Naive thymus-derived CD4-positive, alpha-beta T cell (primary cell): ENCODE data around the gene ATF6B. TPM values are rescaled to one million over a fixed set of nuclear protein-coding genes. Genes with fewer than 3 reads are reported as not detected.
A peak's percentile ranks its signal among the peaks of the same experiment; 100 is the strongest.

Experiments
- ATAC-seq: fragments of 150-1000 bp; cut with Tn5 transposase; 2 replicates; pipeline ENCODE4 v1.10.0; 2021; ENCODE audit warnings: mild to moderate bottlenecking, moderate library complexity
- CTCF ChIA-PET: fragments of 350-600 bp; sonication (Branson Sonifier 250); formaldehyde crosslinking; loops from one replicate; lab custom pipeline; 2021; ENCODE audit warnings: antibody characterized with exemption; lab: Charles Lee
- POLR2A ChIA-PET: fragments of 350-600 bp; sonication (Branson Sonifier 250); formaldehyde crosslinking; loops from one replicate; lab custom pipeline; 2021; ENCODE audit warnings: antibody characterized with exemption, inconsistent platforms; lab: Charles Lee
- DNase-seq, 9 donors: peaks; one replicate each; pipeline versions ENCODE4 v3.0.0 to v3.0.0-alpha.2; 2020 to 2022; ENCODE audit warnings: mixed read lengths in 1 of 9
- H3K27ac ChIP-seq: one replicate; pipeline ENCODE4 v1.7.0; 2013; ENCODE audit warnings: mild to moderate bottlenecking, low read depth, low read length, moderate library complexity
- H3K27me3 ChIP-seq, 2 donors: one replicate each; pipeline ENCODE4 v1.7.0; 2013; ENCODE audit warnings: low read length in 2 of 2, mild to moderate bottlenecking in 2 of 2, moderate library complexity in 2 of 2; ENCODE audit not compliant: control insufficient read depth in 2 of 2, insufficient read depth in 2 of 2
- H3K36me3 ChIP-seq, 3 experiments: 1 replicate in 2 of 3; 2 replicates in 1 of 3; pipeline ENCODE4 v1.7.0; 2013; ENCODE audit warnings: low read length in 3 of 3, mild to moderate bottlenecking in 3 of 3, moderate library complexity in 1 of 3; ENCODE audit not compliant: insufficient read depth in 3 of 3, control insufficient read depth in 2 of 3
- H3K4me1 ChIP-seq, 2 donors: one replicate each; pipeline ENCODE4 v1.7.0; 2013; ENCODE audit warnings: low read length in 2 of 2, mild to moderate bottlenecking in 2 of 2, moderate library complexity in 1 of 2; ENCODE audit not compliant: control insufficient read depth in 2 of 2, insufficient read depth in 2 of 2
- H3K4me3 ChIP-seq: 2 replicates; pipeline ENCODE4 v1.7.0; 2013; ENCODE audit warnings: mild to moderate bottlenecking, low read length
- H3K9me3 ChIP-seq, 3 experiments: 1 replicate in 2 of 3; 2 replicates in 1 of 3; pipeline ENCODE4 v1.7.0; 2013; ENCODE audit warnings: low read length in 3 of 3; ENCODE audit not compliant: control insufficient read depth in 2 of 3
- H3K27ac Mint-ChIP-seq, 9 donors: one replicate each; pipeline ENCODE4 v1.8.0; 2020 to 2022; ENCODE audit warnings: mixed read lengths in 9 of 9, mild to moderate bottlenecking in 8 of 9, moderate library complexity in 5 of 9, inconsistent platforms in 2 of 9
- H3K27me3 Mint-ChIP-seq, 5 donors: one replicate each; pipeline ENCODE4 v1.8.0; 2021 to 2022; ENCODE audit warnings: mixed read lengths in 5 of 5, mild to moderate bottlenecking in 1 of 5
- H3K36me3 Mint-ChIP-seq, 5 donors: one replicate each; pipeline ENCODE4 v1.8.0; 2020 to 2022; ENCODE audit warnings: mixed read lengths in 5 of 5, mild to moderate bottlenecking in 3 of 5, inconsistent platforms in 1 of 5
- H3K4me1 Mint-ChIP-seq, 7 donors: one replicate each; pipeline ENCODE4 v1.8.0; 2020 to 2022; ENCODE audit warnings: mixed read lengths in 7 of 7, mild to moderate bottlenecking in 3 of 7, inconsistent platforms in 1 of 7
- H3K4me3 Mint-ChIP-seq, 10 donors: one replicate each; pipeline ENCODE4 v1.8.0; 2020 to 2022; ENCODE audit warnings: mild to moderate bottlenecking in 10 of 10, mixed read lengths in 10 of 10, moderate library complexity in 6 of 10, inconsistent platforms in 2 of 10
- H3K9me3 Mint-ChIP-seq, 11 donors: one replicate each; pipeline ENCODE4 v1.8.0; 2020 to 2022; ENCODE audit warnings: mixed read lengths in 11 of 11, mild to moderate bottlenecking in 4 of 11, inconsistent platforms in 1 of 11, moderate library complexity in 1 of 11
- intact Hi-C, 2 donors: fragments of 100-400 bp; cut with micrococcal nuclease; formaldehyde crosslinking; loops; one replicate each; pipeline ENCODE4 v1.15.1; 2023
- polyA plus RNA-seq, 2 donors: library from polyadenylated mRNA; unstranded; fragments of 300-500 nt; fragmentation: Illumina TruSeq; gene quantifications; one replicate each; pipeline ENCODE4 v1.2.3, GENCODE V29; 2021
- total RNA-seq, 6 experiments: library from RNA in 5 of 6; stranded (reverse) in 5 of 6; gene quantifications; 1 replicate in 5 of 6; 2 replicates in 1 of 6; pipeline ENCODE4 v1.2.3 and lab custom pipeline; 2021 to 2026

Gene ATF6B
- total RNA-seq (100 to 1,000 TPM; 115 to 168 (median 142) TPM), polyA plus RNA-seq (10 to 100 TPM; 28.0 to 29.0 TPM), total RNA-seq (lab: John Stamatoyannopoulos, UW) (67.0 reads per million, percentile 77 among the genes with 10 or more reads in this experiment)

- peak within 1 kb of the TSS; percentile 92 for H3K27ac ChIP-seq
- H3K9me3 ChIP-seq: no peaks in the 10 kb centered on the region
- Mint-ChIP-seq H3K36me3 (peaks cover 4 to 24% (median 17%) of the 10 kb centered on the region in 5 donors), H3K27me3 (peaks cover 0 to 4% (median 0%) of the 10 kb centered on the region in 5 donors), H3K4me3 (peak within 1 kb of the TSS; percentile 96 to 100 (median 98)), H3K9me3 (peaks cover 0 to 2% (median 0%) of the 10 kb centered on the region in 11 donors), H3K4me1 (peaks cover 38 to 66% (median 53%) of the 10 kb centered on the region in 7 donors), H3K27ac (peak within 1 kb of the TSS; percentile 83 to 98 (median 97))
- peaks cover 7 to 34% (median 9%) of the 10 kb centered on the region in 3 experiments for H3K36me3 ChIP-seq
- peaks cover 33% of the 10 kb centered on the region in 2 donors for H3K4me1 ChIP-seq
- ATAC-seq: peak; percentile 97
- intact Hi-C loops: loop anchor here (1.0 to 5.0 kb wide), 11 partner anchors 9 to 1915 kb away; partner anchors contain the start of genes GPANK1 (in 1 of the 2), KIFC1 (in 1 of the 2), LEMD2 (in 1 of the 2) and PBX2 (in 1 of the 2)
- peak within 1 kb of the TSS; percentile 96 for H3K4me3 ChIP-seq
- ChIA-PET CTCF (interaction anchor here (0.6 to 1.2 kb wide), 7 partner anchors 9 to 1118 kb away, joined by 3 to 4 read pairs (median 3); no protein-coding TSS in a partner anchor), POLR2A (interaction anchor here (0.6 to 5.1 kb wide), 12 partner anchors 9 to 1321 kb away, joined by 3 to 79 read pairs (median 4); partner anchors contain the start of genes AGPAT1, GPSM3, PBX2 and PRRT1)
- peak; percentile 80 to 100 (median 96) for DNase-seq
- no peaks in the 10 kb centered on the region for H3K27me3 ChIP-seq
These were observed at the start of gene ATF6B for GRCh38 chr6:32127717-32128592. TSS of gene ATF6B (minus strand) at chr6:32128246. CDS start at chr6:32128207, 39 bp downstream.

GRCh38 chr6:32177183-32177787 lies 49.2 kb upstream of the ATF6B start:
- peak overlapping the region; percentile 91 for H3K27ac ChIP-seq
- ChIA-PET POLR2A (interaction anchor here (0.9 to 8.1 kb wide), 8 partner anchors 13 to 794 kb away, joined by 3 to 259 read pairs (median 6); partner anchors contain the start of genes ATF6B, EGFL8, FKBPL and GPSM3), CTCF (interaction anchor here (0.6 to 2.1 kb wide), 7 partner anchors 14 to 296 kb away, joined by 3 to 9 read pairs (median 3); partner anchors contain the start of genes ATF6B, EHMT2 and GPSM3)
- H3K27me3 ChIP-seq: no peaks in the 10 kb centered on the region
- no peaks in the 10 kb centered on the region for H3K9me3 ChIP-seq
- H3K4me3 Mint-ChIP-seq: peak overlapping the region; percentile 85 to 98 (median 95)
- H3K27ac Mint-ChIP-seq: peak overlapping the region; percentile 87 to 100 (median 95)
- peaks cover 0 to 21% (median 4%) of the 10 kb centered on the region in 3 experiments for H3K36me3 ChIP-seq
- H3K27me3 Mint-ChIP-seq: no peaks in the 10 kb centered on the region
- H3K9me3 Mint-ChIP-seq: peaks cover 0 to 3% (median 0%) of the 10 kb centered on the region in 11 donors
- peaks cover 31 to 63% of the 10 kb centered on the region in 2 donors for H3K4me1 ChIP-seq
- ATAC-seq (peak; percentile 1), DNase-seq (peak in 1 of 9 donors; percentile 66)
- peak overlapping the region; percentile 82 for H3K4me3 ChIP-seq
- H3K4me1 Mint-ChIP-seq: peaks cover 66 to 89% (median 68%) of the 10 kb centered on the region in 7 donors
- peaks cover 0 to 14% (median 10%) of the 10 kb centered on the region in 5 donors for H3K36me3 Mint-ChIP-seq
- intact Hi-C loops: loop anchor here (1.0 to 5.0 kb wide), 11 partner anchors 47 to 1560 kb away; partner anchors contain the start of genes NELFE (in 2 of the 2), PSMB8 (in 2 of the 2), SKIC2 (in 2 of the 2) and BAG6 (in 1 of the 2)

- ATAC-seq (no peak), DNase-seq (no peak)
- Histone ChIP-seq H3K9me3 (no peaks in the 10 kb centered on the region), H3K4me1 (peaks cover 31 to 61% of the 10 kb centered on the region in 2 donors), H3K27me3 (no peaks in the 10 kb centered on the region), H3K36me3 (peaks cover 0 to 16% (median 0%) of the 10 kb centered on the region in 3 experiments), H3K4me3 (peak overlapping the region; percentile 82), H3K27ac (peak overlapping the region; percentile 91)
- H3K27me3 Mint-ChIP-seq: no peaks in the 10 kb centered on the region
- H3K4me1 Mint-ChIP-seq: peaks cover 60 to 87% (median 68%) of the 10 kb centered on the region in 7 donors
- POLR2A ChIA-PET: interaction anchor here (0.9 to 8.1 kb wide), 9 partner anchors 12 to 795 kb away, joined by 3 to 259 read pairs (median 7); partner anchors contain the start of genes ATF6B, EGFL8, FKBPL and GPSM3
- H3K27ac Mint-ChIP-seq: peak overlapping the region; percentile 87 to 100 (median 95)
- peak overlapping the region; percentile 85 to 98 (median 95) for H3K4me3 Mint-ChIP-seq
- H3K36me3 Mint-ChIP-seq: peaks cover 0 to 14% (median 10%) of the 10 kb centered on the region in 5 donors
- H3K9me3 Mint-ChIP-seq: peaks cover 0 to 3% (median 0%) of the 10 kb centered on the region in 11 donors
- CTCF ChIA-PET: interaction anchor here (0.6 to 2.1 kb wide), 9 partner anchors 15 to 1169 kb away, joined by 3 to 9 read pairs (median 4); partner anchors contain the start of gene GPSM3
- intact Hi-C loops: loop anchor here (1.0 to 5.0 kb wide), 13 partner anchors 22 to 1559 kb away; partner anchors contain the start of genes NELFE (in 2 of the 2), PPT2 (in 2 of the 2), PSMB8 (in 2 of the 2) and SKIC2 (in 2 of the 2)
These were observed 48.6 kb upstream of the ATF6B start for GRCh38 chr6:32176476-32177182.

- Histone ChIP-seq H3K4me1 (peaks cover 31 to 56% of the 10 kb centered on the region in 2 donors), H3K9me3 (no peaks in the 10 kb centered on the region), H3K4me3 (peak within 1 kb of the TSS; percentile 82), H3K27ac (peak within 1 kb of the TSS; percentile 91), H3K36me3 (peaks cover 0 to 14% (median 0%) of the 10 kb centered on the region in 3 experiments), H3K27me3 (no peaks in the 10 kb centered on the region)
- ATAC-seq: peak; percentile 64
- Mint-ChIP-seq H3K27ac (peak within 1 kb of the TSS; percentile 87 to 100 (median 95)), H3K36me3 (peaks cover 0 to 17% (median 9%) of the 10 kb centered on the region in 5 donors), H3K27me3 (no peaks in the 10 kb centered on the region), H3K9me3 (peaks cover 0 to 3% (median 0%) of the 10 kb centered on the region in 11 donors), H3K4me1 (peaks cover 59 to 89% (median 73%) of the 10 kb centered on the region in 7 donors), H3K4me3 (peak within 1 kb of the TSS; percentile 85 to 98 (median 95))
- DNase-seq: peak; percentile 85 to 95 (median 95)
- ChIA-PET CTCF (interaction anchor here (0.6 to 2.1 kb wide), 3 partner anchors 19 to 371 kb away, joined by 3 to 9 read pairs (median 3); no protein-coding TSS in a partner anchor), POLR2A (interaction anchor here (0.9 to 8.1 kb wide), 6 partner anchors 12 to 669 kb away, joined by 3 to 259 read pairs (median 8); partner anchors contain the start of genes ATF6B, EGFL8, FKBPL and GPSM3)
- intact Hi-C loops: loop anchor here (1.0 to 5.0 kb wide), 11 partner anchors 22 to 1559 kb away; partner anchors contain the start of genes NELFE (in 2 of the 2), PPT2 (in 2 of the 2), SKIC2 (in 2 of the 2) and BAG6 (in 1 of the 2)
These were observed 47.8 kb upstream of the ATF6B start, which contains the start of gene AGPAT1 for GRCh38 chr6:32175711-32176475. TSS of gene AGPAT1 (minus strand) at chr6:32176084. CDS start at chr6:32171496, 4,588 bp downstream.
